ENCODE results near the gene RRBP1. TPM values are rescaled to one million over a fixed set of nuclear protein-coding genes. Genes with fewer than 3 reads are reported as not detected.

The RRBP1 gene
- total RNA-seq, 2 donors from 2014 or later, result 52.0 to 57.7 TPM

DNA sequence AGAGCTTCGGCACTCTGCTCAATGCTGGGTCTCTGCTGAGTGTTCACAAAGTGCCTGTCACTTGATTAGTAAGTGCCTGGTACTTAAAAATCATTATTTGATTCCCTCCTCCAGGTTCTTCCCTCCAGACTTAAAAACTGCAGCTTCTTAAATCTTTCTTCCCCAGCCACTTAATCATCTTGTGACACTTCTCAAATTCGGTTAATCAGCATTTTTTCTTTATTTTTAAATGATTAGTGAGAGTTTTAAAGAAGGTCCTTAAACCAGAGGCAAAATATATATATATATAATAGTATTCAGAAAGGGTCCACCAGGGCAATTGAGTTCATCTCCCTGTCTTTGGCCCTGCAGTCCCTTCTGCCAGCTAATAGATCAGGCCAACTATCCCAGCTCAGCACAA, 9.7 kb upstream of the RRBP1 start:
- H3K27ac ChIP-seq, result no peak overlapping the region
- H3K36me3 ChIP-seq, result no peaks in the 10 kb centered on the region
- DNase-seq (ENCODE audit: low spot score), result no peak
- H3K27me3 ChIP-seq, result no peaks in the 10 kb centered on the region
- no peaks in the 10 kb centered on the region for H3K4me1 ChIP-seq
- H3K9me3 ChIP-seq, result peaks cover 0 to 15% of the 10 kb centered on the region in 2 donors
- no peak for TF ChIP-seq CTCF (IDR thresholded peaks at IDR 0.05)
- no peak overlapping the region for H3K4me3 ChIP-seq

GRCh38 chr20:17690144-17690543, 8.1 kb upstream of the RRBP1 start:
- H3K36me3 ChIP-seq, result no peaks in the 10 kb centered on the region
- H3K27me3 ChIP-seq, result no peaks in the 10 kb centered on the region
- H3K9me3 ChIP-seq, result peaks cover 0 to 9% of the 10 kb centered on the region in 2 donors
- H3K27ac ChIP-seq, result no peak overlapping the region
- TF ChIP-seq CTCF (IDR thresholded peaks at IDR 0.05), result no peak
- H3K4me3 ChIP-seq, result no peak overlapping the region
- H3K4me1 ChIP-seq, result no peaks in the 10 kb centered on the region
- no peak for DNase-seq (ENCODE audit: low spot score)

- H3K9me3 ChIP-seq, result peaks cover 0 to 9% of the 10 kb centered on the region in 2 donors
- no peaks in the 10 kb centered on the region for H3K36me3 ChIP-seq
- DNase-seq (ENCODE audit: low spot score), result no peak
- no peaks in the 10 kb centered on the region for H3K4me1 ChIP-seq
- H3K27ac ChIP-seq, result no peak overlapping the region
- no peak for TF ChIP-seq CTCF (IDR thresholded peaks at IDR 0.05)
- no peaks in the 10 kb centered on the region for H3K27me3 ChIP-seq
- H3K4me3 ChIP-seq, result no peak overlapping the region
Measured at GRCh38 chr20:17688965-17689364, 6.9 kb upstream of the RRBP1 start.

DNA sequence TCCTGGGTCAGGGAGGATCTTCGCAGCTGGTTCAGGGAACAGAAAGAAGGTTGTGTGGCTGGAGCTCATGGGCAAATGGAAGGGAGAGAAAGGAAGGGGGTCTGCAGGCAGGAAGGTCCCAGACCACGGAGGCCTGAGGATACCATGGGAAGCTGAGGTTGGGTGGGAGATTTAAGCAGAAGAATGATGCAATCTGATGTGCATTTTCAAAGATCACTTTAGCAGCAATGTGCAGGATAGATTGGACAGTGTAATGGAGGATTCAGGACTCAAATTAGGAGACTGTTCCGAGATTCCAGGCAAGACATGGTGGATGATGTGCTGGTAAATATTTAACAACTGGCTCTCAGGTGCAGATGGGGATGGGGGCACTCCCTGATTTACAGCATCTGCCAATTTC, 5.8 kb upstream of the RRBP1 start:
- Histone ChIP-seq H3K27ac (no peak overlapping the region), H3K36me3 (no peaks in the 10 kb centered on the region), H3K27me3 (no peaks in the 10 kb centered on the region), H3K4me1 (peaks cover 0 to 4% of the 10 kb centered on the region in 2 donors), H3K4me3 (no peak overlapping the region), H3K9me3 (peaks cover 0 to 9% of the 10 kb centered on the region in 2 donors)
- DNase-seq (ENCODE audit: low spot score), result no peak
- no peak for TF ChIP-seq CTCF (IDR thresholded peaks at IDR 0.05)

GRCh38 chr20:17685168-17685567, 3.1 kb upstream of the RRBP1 start:
- Histone ChIP-seq H3K9me3 (peaks cover 0 to 6% of the 10 kb centered on the region in 2 donors), H3K4me1 (peaks cover 0 to 15% of the 10 kb centered on the region in 2 donors)

More at GRCh38 chr20:17685168-17685567, 3.1 kb upstream of the RRBP1 start:
- no peak overlapping the region for H3K27ac ChIP-seq
- DNase-seq (ENCODE audit: low spot score), result no peak
- H3K4me3 ChIP-seq, result no peak overlapping the region
- no peaks in the 10 kb centered on the region for H3K36me3 ChIP-seq
- no peak for TF ChIP-seq CTCF (IDR thresholded peaks at IDR 0.05)
- H3K27me3 ChIP-seq, result no peaks in the 10 kb centered on the region

All from right atrium auricular region (tissue), 2 donors.